Smooth muscle cell of the brain vasculature (primary cell): ENCODE results near the gene TLCD2.
"Not testable (repeated sequence)": the region's sequence is repeated elsewhere in the genome, so short reads cannot be mapped to it uniquely, and the experiment has no call there.

Experiments used
- DNase-seq: peaks from one replicate; pipeline ENCODE4 v3.0.0-alpha.2; 2012; ENCODE audit warnings: low read depth, low spot score

TLCD2 gene

DNA sequence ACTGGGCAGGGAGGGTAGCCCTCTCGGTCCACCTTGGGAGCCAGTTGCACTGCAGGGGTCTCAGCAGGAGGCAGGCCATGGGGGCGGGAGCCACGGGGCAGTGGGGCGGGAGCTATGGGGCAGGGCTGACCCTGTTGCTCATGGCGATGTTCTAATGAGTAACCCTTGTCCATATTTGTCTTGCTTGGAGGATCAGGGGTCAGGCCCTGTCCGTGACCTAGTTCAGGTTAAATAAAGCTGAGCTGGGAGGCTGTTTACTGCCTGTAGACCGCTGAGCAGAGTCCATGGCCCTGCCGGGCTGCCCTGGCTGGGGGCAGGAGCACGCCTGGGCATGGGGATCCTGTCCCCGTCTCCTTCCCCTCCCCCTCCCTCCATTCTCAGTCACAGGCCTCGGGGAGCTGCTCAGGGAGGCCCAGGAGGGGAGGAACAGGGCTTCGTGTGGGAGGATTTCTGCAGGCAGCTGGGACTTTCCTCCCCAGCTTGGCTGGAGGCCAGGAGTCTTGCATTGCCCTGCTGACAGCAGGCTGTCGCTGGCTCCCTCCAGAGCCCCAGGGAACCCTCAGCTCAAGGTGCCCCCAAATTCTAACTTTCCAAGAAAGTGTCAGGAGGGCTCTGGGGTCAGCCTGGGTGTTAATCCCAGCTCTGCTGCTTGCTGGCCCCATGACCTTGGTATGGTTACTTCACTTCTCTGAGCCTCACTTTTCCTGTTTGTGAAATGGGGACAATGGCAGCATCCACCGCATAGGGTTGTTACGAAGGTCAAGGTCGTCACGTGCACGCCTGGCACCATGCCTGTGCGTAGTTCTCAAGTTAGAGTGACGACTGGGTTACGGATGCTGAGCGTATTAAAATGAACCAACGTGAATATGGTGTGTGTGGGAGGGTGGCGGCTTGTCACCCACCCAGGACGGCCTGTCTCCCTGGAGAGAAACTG lies 26.4 kb upstream of the TLCD2 start:
- no peak for DNase-seq

DNA sequence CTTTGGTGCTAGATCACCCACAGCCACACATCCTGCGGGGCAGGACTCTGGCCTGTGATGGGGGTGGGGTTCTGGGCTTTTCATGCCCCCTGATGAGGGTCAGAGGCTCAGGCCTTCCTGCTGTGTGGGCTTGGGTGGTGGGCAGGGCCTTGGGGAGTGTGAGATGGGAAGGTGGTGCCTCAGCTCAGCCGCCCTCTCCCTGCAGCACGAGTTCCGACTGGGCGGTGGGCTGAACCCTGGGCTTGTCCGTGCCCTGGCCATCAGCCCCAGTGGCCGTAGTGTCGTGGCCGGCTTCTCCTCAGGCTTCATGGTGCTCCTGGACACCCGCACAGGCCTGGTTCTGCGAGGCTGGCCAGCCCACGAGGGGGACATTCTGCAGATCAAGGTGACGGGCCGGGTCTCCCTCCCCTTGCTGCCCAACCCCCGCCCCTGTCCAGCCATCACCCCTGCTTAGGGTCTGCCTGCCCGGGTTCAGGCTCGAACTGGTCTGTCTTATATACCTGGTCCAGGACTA lies 25.7 kb upstream of the TLCD2 start:
- DNase-seq, result no peak

DNA sequence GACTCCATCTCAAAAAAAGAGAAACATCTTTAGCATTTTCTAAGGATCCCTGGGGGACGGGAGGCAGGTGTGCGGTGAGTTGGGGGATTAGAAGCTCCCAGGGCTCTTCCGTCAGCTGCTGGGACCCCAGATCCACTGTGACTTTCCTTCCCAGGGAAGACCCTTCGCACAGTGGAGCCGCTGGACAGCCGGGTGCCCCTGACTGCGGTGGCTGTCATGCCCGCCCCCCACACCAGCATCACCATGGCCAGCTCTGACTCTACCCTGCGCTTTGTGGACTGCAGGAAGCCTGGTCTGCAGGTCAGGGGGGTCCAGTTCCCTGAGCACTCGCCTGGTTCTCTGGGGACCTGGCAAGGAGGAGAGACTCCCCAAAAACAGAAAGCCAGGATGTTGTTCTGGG lies 25.2 kb upstream of the TLCD2 start:
- DNase-seq, result no peak

DNA sequence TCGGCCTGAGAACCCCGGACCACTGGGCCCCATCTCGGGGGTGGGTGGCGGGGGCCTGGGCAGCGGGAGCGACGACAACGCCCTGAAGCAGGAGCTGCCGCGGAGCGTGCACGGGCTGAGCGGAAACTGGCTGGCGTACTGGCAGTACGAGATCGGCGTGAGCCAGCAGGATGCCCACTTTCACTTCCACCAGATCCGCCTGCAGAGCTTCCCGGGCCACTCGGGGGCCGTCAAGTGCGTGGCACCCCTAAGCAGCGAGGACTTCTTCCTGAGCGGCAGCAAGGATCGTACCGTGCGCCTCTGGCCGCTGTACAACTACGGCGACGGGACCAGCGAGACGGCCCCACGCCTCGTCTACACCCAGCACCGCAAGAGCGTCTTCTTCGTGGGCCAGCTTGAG lies 23.6 kb upstream of the TLCD2 start:
- no peak for DNase-seq

DNA sequence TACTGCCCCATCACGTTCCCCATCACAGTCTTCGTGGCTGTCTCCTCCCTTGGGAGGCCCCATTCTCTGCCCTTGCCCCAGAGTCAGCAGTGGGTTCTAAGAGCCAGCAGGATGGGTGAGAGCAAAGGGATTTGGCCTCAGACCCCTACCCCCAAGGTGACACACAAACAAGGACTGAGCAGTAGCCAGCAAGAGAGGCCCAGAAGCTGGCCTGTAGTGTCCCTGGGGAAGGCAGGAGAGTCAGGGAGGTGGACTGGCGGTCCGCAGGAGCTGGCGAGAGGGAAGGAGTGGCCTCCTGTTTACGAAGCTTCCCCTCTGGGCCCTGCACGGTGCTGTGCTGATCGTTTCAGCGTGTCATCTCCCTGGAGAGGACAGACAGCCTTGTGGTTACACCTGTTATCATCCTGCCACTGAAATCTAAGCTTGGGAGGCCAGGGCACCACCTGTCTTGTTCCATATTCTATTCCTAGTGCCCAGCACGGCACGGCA lies 22.7 kb upstream of the TLCD2 start:
- no peak for DNase-seq

DNA sequence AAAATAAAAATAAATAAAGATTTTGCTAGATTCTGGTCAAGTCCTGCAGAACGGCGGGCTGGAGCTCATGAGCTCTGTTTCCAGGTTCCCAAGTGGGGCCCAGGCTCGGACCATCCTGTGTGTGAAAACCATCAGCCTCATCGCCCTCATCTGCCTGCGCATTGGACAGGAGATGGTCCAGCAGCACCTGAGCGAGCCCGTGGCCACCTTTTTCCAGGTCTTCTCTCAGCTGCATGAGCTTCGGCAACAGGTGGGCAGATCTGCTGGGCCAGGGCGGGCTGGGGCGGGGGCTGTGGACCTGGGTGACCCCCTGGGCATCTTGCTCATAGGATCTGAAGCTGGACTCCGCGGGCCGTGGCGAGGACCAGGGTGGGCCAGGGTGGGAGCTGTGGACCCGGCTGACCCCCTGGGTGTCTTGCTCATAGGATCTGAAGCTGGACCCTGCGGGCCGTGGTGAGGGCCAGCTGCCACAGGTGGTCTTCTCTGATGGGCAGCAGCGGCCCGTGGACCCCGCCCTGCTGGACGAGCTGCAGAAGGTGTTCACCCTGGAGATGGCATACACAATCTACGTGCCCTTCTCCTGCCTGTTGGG lies 22.2 kb upstream of the TLCD2 start:
- DNase-seq, result no peak

DNA sequence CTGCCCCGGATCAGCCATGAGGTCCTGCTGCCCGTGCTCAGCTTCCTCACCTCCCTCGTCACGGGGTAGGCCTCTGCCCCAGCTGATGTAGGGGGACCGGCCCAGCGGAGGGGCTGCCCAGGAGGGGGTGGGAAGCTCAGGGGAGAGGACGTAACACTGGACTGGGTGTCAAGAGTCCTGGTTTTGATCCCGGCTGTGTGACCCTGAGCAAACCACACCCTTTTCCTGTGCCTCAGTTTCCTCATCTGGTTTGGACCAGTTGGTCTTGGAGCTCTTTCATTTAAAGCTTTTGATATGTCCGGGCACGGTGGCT lies 21.0 kb upstream of the TLCD2 start:
- no peak for DNase-seq

DNA sequence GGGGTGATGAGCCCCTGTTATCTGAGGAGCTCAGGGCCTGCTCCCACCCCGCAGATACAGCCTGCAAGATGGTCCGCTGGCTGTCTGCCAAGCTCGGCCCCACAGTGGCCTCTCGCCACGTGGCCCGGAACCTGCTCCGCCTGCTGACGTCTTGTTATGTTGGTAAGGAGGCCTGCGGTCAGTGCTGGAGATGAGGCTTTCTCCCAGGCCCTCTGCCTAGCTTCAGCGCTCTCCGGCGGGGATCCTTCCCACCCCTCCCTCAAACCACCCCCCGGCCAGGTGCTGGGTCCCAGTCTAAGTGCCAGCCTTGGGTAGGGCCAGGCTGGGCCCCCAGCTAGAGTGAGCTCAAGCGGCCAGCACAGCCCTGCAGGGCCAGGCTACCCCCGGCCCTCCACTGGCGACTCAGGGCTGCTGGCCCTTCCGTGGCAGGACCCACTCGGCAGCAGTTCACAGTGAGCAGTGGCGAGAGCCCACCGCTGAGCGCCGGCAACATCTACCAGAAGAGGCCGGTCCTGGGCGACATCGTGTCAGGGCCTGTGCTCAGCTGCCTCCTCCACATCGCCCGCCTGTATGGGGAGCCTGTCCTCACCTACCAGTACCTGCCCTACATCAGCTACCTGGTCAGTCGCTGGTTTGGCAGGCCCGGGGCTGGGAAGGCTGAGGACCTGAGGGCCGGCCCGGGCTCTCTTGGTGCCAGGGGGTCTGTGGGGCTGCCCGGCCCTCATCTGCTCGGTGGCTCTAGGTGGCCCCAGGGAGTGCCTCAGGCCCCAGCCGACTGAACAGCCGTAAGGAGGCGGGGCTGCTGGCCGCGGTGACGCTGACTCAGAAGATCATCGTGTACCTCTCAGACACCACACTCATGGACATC lies 20.4 kb upstream of the TLCD2 start:
- DNase-seq, result no peak

DNA sequence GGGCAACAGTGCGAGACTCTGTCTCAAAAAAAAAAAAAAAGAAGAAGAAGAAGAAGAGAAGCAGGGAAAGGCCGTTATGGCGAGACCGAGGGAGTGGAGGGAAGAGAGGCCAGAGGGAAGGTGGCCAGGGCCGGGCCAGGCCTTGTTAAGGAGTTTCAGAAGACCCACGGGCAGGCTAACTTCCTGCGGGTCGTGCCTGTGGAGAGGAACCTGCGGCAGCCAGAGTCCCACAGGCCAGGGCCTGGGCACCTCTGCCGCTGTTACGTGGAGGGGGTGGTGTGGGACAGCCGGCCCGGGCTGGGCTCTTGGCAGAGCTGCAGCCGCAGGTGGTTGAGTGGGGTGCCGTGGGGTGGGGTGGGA lies 19.8 kb upstream of the TLCD2 start:
- DNase-seq, result no peak

DNA sequence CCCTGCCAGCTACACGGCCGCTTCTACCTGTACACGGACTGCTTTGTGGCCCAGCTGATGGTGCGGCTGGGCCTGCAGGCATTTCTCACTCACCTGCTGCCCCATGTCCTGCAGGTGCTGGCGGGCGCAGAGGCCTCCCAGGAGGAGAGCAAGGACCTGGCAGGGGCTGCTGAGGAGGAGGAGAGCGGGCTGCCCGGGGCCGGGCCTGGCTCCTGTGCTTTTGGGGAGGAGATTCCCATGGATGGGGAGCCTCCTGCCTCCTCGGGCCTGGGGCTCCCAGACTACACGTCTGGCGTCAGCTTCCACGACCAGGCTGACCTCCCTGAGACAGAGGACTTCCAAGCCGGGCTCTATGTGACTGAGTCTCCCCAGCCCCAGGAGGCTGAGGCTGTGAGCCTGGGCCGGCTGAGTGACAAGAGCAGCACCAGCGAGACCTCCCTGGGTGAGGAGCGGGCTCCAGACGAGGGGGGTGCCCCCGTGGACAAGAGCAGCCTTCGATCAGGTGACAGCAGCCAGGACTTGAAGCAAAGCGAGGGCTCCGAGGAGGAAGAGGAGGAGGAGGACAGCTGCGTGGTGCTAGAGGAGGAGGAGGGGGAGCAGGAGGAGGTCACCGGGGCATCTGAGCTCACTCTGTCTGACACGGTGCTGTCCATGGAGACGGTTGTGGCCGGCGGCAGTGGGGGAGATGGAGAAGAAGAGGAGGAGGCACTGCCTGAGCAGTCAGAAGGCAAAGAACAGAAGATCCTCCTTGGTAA lies 17.9 kb upstream of the TLCD2 start:
- DNase-seq, result no peak

DNA sequence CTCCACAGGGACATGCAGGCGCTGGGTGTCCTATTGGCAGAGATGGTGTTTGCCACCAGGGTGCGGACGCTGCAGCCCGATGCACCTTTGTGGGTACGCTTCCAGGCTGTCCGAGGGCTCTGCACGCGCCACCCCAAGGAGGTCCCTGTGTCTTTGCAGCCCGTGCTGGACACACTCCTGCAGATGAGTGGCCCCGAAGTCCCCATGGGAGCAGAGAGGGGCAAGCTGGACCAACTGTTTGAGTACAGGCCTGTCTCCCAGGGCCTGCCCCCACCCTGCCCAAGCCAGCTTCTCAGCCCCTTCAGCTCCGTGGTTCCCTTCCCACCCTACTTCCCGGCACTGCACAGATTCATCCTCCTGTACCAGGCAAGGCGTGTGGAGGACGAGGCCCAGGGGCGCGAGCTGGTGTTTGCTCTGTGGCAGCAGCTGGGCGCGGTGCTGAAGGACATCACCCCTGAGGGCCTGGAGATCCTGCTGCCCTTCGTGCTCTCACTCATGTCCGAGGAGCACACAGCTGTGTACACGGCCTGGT lies 17.1 kb upstream of the TLCD2 start:
- no peak for DNase-seq

DNA sequence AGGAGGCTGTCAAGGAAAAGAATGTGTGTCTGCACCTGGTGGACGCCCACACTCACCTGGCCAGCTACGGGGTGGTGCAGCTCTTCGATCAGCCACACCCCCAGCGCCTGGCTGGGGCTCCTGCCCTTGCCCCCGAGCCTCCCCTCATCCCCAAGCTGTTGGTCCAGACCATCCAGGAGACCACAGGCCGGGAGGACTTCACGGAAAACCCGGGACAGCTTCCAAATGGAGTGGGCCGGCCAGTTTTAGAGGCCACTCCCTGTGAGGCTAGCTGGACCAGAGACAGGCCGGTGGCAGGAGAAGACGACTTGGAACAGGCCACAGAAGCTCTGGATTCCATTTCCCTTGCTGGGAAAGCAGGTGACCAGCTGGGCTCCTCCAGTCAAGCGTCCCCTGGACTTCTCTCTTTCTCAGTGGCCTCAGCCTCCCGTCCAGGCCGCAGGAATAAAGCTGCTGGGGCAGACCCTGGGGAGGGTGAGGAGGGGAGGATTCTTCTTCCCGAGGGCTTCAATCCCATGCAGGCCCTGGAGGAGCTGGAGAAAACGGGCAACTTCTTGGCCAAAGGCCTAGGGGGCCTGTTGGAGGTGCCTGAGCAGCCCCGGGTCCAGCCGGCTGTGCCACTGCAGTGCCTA lies 16.6 kb upstream of the TLCD2 start:
- no peak for DNase-seq

DNA sequence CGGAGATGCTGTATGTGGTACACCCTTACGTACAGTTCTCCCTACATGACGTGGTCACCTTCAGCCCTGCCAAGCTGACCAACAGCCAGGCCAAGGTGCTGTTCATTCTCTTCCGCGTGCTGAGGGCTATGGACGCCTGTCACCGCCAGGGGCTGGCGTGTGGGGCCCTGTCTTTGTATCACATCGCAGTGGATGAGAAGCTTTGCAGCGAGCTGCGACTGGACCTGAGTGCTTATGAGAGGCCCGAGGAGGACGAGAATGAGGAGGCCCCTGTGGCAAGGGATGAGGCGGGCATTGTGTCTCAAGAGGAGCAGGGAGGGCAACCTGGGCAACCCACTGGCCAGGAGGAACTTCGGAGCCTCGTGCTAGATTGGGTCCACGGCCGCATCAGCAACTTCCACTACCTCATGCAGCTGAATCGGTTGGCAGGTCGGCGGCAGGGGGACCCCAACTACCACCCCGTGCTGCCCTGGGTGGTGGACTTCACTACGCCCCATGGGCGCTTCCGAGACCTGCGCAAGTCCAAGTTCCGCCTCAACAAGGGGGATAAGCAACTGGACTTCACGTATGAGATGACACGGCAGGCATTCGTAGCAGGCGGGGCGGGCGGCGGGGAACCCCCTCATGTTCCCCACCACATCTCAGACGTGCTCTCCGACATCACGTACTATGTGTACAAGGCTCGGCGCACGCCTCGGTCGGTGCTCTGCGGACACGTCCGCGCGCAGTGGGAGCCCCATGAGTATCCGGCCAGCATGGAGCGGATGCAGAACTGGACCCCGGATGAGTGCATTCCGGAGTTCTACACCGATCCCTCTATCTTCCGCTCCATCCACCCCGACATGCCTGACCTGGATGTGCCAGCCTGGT lies 15.7 kb upstream of the TLCD2 start:
- DNase-seq, result no peak

DNA sequence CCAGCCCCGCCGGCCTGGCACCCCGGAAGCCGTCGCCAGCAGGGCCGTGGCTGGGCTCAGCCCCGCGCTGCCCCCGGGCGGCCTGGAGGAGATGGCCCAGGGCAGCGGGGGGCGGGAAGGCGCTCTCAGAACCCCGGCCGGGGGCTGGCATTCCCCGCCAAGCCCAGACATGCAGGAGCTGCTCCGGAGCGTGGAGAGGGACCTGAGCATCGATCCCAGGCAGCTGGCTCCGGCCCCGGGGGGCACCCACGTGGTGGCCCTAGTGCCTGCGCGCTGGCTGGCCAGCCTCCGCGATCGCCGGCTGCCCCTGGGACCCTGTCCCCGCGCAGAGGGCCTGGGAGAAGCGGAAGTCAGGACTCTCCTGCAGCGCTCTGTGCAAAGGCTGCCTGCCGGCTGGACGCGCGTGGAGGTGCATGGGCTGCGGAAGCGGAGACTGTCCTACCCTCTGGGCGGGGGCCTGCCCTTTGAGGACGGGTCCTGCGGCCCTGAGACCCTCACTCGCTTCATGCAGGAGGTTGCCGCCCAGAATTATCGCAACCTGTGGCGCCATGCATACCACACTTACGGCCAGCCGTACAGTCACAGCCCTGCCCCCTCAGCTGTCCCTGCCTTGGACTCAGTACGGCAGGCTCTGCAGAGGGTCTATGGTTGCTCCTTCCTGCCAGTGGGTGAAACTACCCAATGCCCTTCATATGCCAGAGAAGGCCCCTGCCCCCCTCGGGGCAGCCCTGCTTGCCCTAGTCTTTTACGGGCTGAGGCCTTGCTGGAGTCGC lies 14.9 kb upstream of the TLCD2 start:
- no peak for DNase-seq

DNA sequence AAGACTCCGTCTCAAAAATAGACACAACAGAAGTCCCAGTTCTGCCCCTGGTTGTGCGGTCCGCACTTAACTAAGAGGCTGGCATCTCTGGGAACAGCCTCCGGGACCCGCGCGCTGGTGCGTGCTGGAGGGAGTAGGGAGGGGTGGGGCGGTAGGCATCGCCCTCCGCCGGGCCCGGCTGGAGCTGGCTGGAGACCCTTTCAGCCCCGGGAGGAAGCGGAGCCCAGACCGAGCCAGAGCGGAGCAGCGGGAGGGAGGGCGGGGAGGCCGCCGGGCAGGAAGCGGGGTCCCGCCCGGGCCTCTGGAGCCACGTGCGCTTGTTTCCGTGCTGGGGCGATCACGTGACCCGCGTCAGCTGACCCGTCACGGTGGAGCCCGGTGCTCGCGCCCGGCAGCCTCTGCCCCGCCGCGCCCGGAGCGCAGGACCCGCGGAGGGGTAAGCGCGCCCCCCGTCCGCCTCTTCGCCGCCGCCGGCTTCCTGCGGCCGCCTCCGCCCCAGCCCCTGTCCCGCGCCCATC lies 14.2 kb upstream of the TLCD2 start, which contains the start of gene WDR81:
WDR81 (plus strand) TSS at position 354 of the 518 bp plus-strand sequence. CDS start 256 bp downstream, outside the sequence.
- DNase-seq, result no peak

DNA sequence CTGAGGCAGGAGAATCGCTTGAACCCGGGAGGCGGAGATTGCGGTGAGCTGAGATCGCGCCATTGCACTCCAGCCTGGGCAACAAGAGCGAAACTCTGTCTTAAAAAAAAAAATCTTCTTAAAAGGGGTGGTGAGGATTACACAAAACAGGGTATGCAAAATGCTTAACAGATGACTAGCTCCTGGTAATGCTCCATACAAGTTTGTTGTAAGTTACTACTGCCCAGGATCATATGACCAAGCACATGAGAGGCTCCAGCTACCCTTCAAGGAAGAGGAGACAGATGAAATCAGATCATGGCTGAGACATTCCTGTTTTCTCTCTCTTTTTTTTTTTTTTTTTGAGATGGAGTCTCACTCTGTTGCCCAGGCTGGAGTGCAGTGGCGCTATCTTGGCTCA lies 11.8 kb upstream of the TLCD2 start:
- not testable (repeated sequence) for DNase-seq

DNA sequence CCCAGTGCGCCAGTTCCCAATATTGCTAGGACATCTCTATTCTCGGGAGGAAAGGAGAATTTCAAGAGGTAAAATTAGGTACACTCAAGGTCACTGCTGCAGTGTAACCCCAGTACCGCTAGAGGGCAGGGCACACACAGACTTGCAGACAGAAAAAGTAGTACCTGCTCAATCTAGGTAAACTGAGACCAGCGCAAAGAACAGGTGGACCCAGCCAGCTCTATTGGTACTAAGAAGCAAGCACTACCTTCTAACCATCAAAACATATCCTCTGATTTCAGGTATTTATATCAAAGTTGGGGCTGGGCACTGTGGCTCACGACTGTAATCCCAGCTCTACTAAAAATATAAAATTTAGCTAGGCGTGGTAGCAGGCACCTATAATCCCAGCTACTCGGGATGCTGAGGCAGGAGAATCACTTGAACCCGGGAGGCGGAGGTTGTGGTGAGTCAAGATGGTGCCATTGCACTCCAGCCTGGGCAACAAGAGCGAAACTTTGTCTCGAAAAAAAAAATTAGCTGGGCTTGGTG lies 10.7 kb upstream of the TLCD2 start:
- no peak for DNase-seq
